GM12892 (cell line): ENCODE data around the gene PLPP2.

Experiments used
- POLR2A ChIP-seq: IDR thresholded peaks from 2 replicates; pipeline ENCODE4 v1.6.1; 2011; ENCODE audit warnings: low read depth, low read length, control low read depth
- POLR2AphosphoS5 ChIP-seq: IDR thresholded peaks from 2 replicates; pipeline ENCODE4 v1.6.1; 2011; ENCODE audit warnings: low read depth, low read length, control low read depth

DNA sequence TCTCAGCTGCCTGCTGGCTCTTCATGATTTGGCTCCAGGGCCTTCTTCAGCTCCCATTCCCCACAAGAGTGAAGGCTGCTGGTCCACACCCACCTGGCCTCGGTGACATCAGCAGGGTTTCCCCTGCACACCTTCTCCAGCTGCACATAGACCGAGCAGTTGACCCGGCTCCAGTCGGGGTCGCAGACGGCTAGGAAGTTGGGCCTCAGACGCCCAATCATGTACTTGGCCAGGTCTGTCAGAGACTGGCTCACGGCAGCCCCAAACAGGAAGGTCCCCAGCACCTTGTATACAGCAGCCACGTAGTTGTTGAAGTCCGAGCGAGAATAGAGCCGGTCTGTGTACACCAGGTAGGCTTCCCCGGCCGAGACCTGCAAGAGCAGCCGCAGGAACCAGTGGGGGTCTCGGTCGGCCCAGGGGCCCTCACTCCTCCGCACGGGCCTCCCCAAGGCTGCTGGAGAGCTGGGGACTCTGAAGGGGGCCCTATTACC is 3.8 kb downstream of the PLPP2 start:
- TF ChIP-seq POLR2AphosphoS5 = no peak
- TF ChIP-seq POLR2A = no peak
